ENCODE results near the gene BDKRB1.

- TF ChIP-seq CTCF (IDR thresholded peaks at IDR 0.05; ENCODE audit: borderline replicate concordance, extremely low read depth, low read length, poor library complexity, severe bottlenecking) (no peak), EZH2 (IDR thresholded peaks at IDR 0.05; ENCODE audit: borderline replicate concordance, low read depth, low read length, severe bottlenecking) (no peak)
Measured at GRCh38 chr14:96221841-96222240, 34.2 kb upstream of the BDKRB1 start.
